GM12864 (cell line): ENCODE measurements around the gene BRD9.
"Not testable (repeated sequence)": the region's sequence is repeated elsewhere in the genome, so short reads cannot be mapped to it uniquely, and the experiment has no call there.

Experiments used
- DNase-seq: peaks from one replicate; pipeline ENCODE4 v3.0.0-alpha.2; 2011; ENCODE audit warnings: low read depth
- H3K4me3 ChIP-seq: 2 replicates; pipeline ENCODE4 v1.5.1; 2011; ENCODE audit warnings: mild to moderate bottlenecking, low read depth, low read length, control low read depth
- CTCF ChIP-seq: IDR thresholded peaks from 2 replicates; pipeline ENCODE4 v1.5.1; 2011; ENCODE audit warnings: low read depth, mild to moderate bottlenecking, moderate library complexity, low read length, control low read depth, inconsistent platforms; ENCODE audit errors: missing control alignments

The BRD9 gene

DNA sequence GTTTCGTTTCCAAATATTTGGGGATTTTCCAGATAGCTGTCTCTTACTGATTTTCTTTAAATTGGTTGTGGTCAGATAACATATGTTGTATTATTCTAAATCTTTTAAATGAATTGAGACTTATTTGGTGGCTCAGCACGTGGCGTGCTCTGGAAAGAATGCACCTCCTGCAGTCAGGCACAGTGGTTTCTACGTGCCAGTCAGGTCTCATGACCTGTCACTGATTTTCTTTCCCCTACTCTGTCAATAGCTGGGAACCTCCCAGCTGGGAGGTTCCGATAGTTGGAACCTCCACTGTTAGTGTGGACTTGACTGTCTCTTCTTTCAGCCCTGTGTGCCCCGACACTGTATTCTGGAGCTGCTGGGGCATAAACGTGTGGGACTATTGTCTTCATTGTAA lies 27.7 kb upstream of the BRD9 start:
- no peak overlapping the region for H3K4me3 ChIP-seq
- no peak for DNase-seq
- no peak for TF ChIP-seq CTCF

GRCh38 chr5:919356-920000 lies 26.9 kb upstream of the BRD9 start:
- no peak overlapping the region for H3K4me3 ChIP-seq
- TF ChIP-seq CTCF: no peak
- DNase-seq: no peak

DNA sequence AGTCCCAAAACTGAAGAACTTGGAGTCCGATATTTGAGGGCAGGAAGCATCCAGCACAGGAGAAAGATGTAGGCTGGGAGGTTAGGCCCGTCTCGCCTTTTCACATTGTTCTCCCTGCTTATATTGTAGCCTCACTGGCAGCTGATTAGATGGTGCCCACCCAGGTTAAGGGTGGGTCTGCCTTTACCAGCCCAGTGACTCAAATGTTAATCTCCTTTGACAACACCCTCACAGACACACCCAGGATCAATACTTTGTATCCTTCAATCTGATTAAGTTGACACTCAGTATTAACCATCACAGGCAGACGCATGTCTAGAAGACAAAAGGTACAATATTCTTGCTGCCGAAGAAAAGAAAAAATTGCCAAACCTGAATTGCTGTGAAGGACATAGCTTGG lies 26.1 kb upstream of the BRD9 start:
- not testable (repeated sequence) for H3K4me3 ChIP-seq, DNase-seq

DNA sequence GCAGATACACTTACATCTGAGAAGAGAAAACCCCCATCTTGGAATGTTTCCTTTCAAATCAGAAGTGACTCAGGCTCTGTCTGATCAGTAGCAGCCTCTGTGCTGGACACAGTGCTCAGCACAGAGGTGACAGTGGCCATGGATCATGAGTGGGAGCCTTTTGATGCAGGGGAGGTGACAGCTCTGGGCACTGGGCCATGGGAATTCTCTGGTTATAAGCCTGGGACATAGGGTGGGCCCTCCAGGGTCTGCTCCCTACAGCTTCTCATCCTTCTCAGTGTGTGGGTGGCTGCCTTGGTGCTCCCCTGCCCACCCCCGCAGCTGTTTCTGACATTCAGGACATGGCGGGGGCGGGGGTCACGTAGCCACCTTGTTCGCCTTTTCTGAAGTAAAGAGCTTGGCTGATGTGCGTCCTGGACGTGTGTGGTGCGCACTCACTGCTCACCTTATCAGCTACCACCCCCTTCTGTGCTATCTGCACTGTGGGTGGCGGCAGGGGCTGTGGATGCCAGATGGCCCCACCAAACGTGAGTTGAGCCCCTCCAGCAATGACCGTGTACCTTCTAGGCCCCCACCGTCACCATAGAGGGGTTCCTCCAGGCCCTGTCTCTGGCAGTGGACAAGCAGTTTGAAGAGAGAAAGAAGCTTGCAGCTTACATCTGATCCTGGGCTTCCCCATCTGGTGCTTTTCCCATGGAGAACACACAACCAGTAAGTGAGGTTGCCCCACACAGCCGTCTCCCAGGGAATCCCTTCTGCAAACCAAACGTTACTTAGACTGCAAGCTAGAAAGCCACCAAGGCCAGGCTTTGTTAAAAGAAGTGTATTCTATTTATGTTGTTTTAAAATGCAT lies 24.1 kb upstream of the BRD9 start:
- no peak for DNase-seq
- no peak overlapping the region for H3K4me3 ChIP-seq
- no peak for TF ChIP-seq CTCF

DNA sequence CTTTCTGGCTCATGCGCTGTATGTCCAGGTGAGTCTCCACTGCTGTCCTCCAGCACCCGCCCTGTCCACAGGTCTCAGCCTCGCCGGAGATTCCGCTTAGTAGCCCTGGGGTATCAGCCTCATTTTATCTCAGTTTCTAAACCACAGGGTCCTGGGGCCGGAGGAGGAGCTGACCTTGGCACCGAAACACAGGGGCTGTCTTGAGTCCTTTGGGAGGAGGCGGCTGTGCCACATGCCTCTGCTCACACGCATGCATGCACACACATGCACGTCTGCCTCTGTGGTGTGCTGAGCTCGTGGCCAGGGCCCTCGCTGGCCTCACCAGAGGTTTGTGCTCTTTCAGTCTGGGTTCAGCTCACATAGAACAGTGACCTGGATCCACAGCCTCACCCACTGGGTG lies 23.3 kb upstream of the BRD9 start:
- no peak for TF ChIP-seq CTCF
- DNase-seq: no peak

DNA sequence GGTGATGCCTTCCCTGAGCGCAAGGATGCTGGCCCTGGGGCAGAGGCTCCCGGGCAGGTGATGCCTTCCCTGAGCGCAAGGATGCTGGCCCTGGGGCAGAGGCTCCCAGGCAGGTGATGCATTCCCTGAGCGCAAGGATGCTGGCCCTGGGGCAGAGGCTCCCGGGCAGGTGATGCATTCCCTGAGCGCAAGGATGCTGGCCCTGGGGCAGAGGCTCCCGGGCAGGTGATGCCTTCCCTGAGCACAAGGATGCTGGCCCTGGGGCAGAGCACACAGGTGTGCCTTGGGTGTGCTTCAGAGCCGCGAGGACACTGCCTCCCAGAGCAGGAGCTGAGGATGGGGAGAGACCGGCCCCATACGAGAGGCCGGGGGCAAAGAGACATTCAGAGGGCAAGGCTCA lies 22.7 kb upstream of the BRD9 start:
- not testable (repeated sequence) for H3K4me3 ChIP-seq, DNase-seq

More for the DNA sequence above, 23.3 kb upstream of the BRD9 start:
- H3K4me3 ChIP-seq: no peak overlapping the region

DNA sequence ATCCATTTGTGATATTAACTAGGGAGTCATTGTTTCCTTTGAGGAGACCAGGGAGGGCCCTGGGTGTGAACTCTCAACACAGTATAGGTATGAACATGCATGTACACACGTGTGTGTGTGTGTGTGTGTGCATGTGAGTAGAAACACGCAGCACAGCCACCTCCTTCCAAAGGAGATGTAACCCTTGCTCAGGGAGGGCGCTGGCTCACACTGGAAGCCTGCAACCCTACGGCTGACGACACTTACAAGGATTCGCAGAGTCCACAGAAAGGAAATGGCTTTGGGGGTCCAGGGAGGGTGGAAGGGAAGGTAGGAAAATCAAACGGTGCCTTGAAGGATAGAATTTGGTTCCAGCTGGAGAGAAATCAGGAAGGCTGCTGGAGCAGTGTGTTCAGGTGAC lies 22.0 kb upstream of the BRD9 start:
- no peak for TF ChIP-seq CTCF
- no peak overlapping the region for H3K4me3 ChIP-seq
- no peak for DNase-seq

GRCh38 chr5:914174-914573 lies 21.6 kb upstream of the BRD9 start:
- DNase-seq: no peak
- no peak for TF ChIP-seq CTCF
- no peak overlapping the region for H3K4me3 ChIP-seq
